Activated CD4-positive, CD25-positive, alpha-beta regulatory T cell treated with anti-CD3 and anti-CD28 coated beads, Interleukin-2, amount 50 U/mL, for 16 hours (primary cell): Measurements from ENCODE around the gene TAF11L4.
"Not testable (repeated sequence)": the region's sequence is repeated elsewhere in the genome, so short reads cannot be mapped to it uniquely, and the experiment has no call there.

Experiments
- DNase-seq: peaks from one replicate; pipeline ENCODE4 v3.0.0-alpha.2; 2020; ENCODE audit warnings: low read depth, low spot score

TAF11L4 gene

GRCh38 chr5:17521501-17521900 lies at the start of gene TAF11L4:
Gene TAF11L4 (plus strand): TSS chr5:17521801.
- not testable (repeated sequence) for DNase-seq

DNA sequence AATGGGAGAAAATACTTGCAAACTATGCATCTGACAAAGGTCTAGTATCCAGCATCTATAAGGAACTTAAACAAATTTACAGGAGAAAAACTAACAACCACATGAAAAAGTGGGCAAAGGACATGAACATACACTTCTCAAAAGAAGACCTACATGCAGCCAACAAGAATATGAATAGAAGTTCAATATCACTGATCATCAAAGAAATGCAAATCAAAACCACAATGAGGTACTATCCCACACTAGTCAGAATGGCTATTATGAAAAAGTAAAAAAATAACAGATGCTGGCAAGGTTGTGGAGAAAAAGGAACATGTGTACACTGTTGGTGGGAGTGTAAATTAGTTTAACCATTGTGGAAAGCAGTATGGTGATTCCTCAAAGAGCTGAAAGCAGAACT lies 46.5 kb upstream of the TAF11L4 start:
- not testable (repeated sequence) for DNase-seq

GRCh38 chr5:17477043-17477442 lies 44.6 kb upstream of the TAF11L4 start:
- no peak for DNase-seq

- DNase-seq: no peak
Measured at GRCh38 chr5:17477573-17478265, 43.9 kb upstream of the TAF11L4 start.

- no peak for DNase-seq
Measured at GRCh38 chr5:17481378-17481777, 40.2 kb upstream of the TAF11L4 start.

DNA sequence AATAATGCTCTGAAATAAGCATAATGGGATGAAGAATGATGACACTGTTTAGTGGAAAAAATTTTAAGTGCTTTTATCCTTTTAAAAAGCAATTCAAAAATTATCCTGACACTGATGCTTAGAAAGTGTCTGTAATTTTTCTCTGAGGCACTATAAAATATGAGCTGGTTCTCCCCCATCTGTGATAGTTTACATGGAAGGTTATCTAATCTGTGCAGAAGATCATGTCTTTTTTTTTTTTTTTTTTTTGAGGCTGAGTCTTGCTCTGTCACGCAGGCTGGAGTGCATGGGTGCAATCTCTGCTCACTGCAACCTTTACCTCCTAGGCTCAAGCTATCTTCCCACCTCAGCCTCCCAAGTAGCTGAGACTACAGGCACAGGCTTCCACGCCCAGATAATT lies 38.8 kb upstream of the TAF11L4 start:
- no peak for DNase-seq

GRCh38 chr5:17486464-17487173 lies 35.0 kb upstream of the TAF11L4 start:
- DNase-seq: not testable (repeated sequence)

DNA sequence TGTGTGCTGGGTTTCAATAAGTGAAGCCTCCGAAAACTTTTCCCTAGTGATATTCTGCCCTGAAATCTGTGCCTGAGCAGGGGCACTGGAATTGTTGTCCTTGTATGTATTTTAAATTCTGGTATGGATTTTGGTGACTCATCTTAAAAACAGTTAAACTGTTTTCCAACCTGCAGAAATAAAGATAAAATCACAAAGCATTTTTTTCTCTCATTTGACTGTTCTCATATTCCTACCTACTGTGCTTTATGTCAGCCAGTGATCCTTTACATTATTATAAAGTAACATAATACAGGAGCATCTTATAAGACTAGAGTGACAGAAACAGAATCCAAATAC lies 34.5 kb upstream of the TAF11L4 start:
- DNase-seq: no peak

- not testable (repeated sequence) for DNase-seq
Measured at GRCh38 chr5:17491257-17491656, 30.3 kb upstream of the TAF11L4 start.

GRCh38 chr5:17492770-17493169 lies 28.8 kb upstream of the TAF11L4 start:
- DNase-seq: no peak

DNA sequence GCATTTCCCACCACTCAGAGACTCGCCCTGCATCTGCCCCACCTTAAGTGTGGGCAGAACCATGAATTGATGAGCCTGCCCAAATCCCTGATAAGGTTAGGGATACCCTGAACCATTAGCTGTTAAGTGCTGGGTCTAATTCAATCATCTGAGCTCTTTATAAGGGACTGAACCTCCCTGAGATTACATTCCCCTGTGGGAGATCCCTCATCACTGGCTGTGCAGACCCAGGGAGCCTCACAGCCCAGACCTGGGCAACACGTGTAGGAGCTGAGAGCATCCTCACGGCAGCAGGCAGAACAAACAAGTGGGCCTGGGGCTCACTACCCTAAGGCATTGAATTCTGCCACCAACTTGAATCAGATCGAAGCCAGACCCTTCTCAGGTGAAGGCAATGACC lies 24.2 kb upstream of the TAF11L4 start:
- DNase-seq: no peak

- not testable (repeated sequence) for DNase-seq
Measured at GRCh38 chr5:17497931-17498330, 23.7 kb upstream of the TAF11L4 start, which contains the start of gene TAF11L2. Gene TAF11L2 (plus strand): TSS chr5:17498231.

- DNase-seq: no peak
Measured at GRCh38 chr5:17511775-17512325, 9.8 kb upstream of the TAF11L4 start.

- not testable (repeated sequence) for DNase-seq
Measured at GRCh38 chr5:17517526-17517925, 4.1 kb upstream of the TAF11L4 start.

- not testable (repeated sequence) for DNase-seq
Measured at GRCh38 chr5:17518067-17518466, 3.5 kb upstream of the TAF11L4 start, which contains the start of gene TAF11L3. Gene TAF11L3 (plus strand): TSS chr5:17518367.

DNA sequence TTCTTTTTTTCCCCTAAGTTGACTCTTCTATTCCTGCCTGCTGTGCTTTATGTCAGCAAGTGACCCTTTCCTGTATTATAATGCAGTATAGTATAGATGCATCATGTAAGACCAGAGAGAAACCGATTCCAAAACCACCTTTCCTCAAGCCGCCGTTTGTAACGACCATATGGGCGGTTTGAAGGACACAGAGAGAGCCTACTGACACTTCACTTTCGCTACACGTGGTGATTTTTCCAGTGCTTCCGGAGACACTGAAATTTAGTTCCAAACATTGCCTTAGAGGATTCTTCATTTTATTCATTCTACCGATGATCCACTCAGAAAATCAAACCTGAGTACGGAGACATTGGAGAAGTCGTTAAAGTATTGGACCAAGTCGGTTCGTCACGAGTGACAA lies 2.1 kb upstream of the TAF11L4 start:
- not testable (repeated sequence) for DNase-seq

DNA sequence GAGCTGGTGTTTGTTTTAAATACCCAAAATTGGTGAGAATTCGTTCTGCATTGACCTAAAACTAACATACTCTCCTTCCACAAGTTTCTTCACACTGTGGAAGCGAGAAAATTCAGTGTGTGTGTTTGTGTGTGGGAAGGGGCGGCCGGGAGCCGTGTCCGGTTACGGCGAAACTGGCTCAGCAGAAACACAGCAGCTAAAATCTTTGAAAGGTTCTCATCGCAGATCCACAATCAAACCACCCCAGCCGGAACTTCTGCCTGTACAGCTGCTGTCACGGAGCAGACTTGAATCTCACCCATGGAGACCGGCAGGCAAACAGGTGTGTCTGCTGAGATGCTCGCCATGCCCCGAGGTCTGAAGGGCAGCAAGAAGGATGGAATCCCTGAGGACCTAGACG lies 3.3 kb downstream of the TAF11L4 start, which contains the start of gene TAF11L5:
Gene TAF11L5 (plus strand): TSS at position 301 of the 400 bp plus-strand sequence.
- not testable (repeated sequence) for DNase-seq

- not testable (repeated sequence) for DNase-seq
Measured at GRCh38 chr5:17526504-17526903, 4.9 kb downstream of the TAF11L4 start.

DNA sequence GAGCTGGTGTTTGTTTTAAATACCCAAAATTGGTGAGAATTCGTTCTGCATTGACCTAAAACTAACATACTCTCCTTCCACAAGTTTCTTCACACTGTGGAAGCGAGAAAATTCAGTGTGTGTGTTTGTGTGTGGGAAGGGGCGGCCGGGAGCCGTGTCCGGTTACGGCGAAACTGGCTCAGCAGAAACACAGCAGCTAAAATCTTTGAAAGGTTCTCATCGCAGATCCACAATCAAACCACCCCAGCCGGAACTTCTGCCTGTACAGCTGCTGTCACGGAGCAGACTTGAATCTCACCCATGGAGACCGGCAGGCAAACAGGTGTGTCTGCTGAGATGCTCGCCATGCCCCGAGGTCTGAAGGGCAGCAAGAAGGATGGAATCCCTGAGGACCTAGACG lies 6.8 kb downstream of the TAF11L4 start, which contains the start of gene TAF11L6:
Gene TAF11L6 (plus strand): TSS at position 301 of the 400 bp plus-strand sequence.
- not testable (repeated sequence) for DNase-seq
